IPS-NIHi7 (cell line): ENCODE measurements around the gene OR2G6.
"Not testable (repeated sequence)": the region's sequence is repeated elsewhere in the genome, so short reads cannot be mapped to it uniquely, and the experiment has no call there.

ENCODE experiments used
- DNase-seq: peaks from one replicate; pipeline ENCODE4 v3.0.0; 2012; ENCODE audit warnings: mixed read lengths; ENCODE audit errors: extremely low spot score

OR2G6 gene

DNA sequence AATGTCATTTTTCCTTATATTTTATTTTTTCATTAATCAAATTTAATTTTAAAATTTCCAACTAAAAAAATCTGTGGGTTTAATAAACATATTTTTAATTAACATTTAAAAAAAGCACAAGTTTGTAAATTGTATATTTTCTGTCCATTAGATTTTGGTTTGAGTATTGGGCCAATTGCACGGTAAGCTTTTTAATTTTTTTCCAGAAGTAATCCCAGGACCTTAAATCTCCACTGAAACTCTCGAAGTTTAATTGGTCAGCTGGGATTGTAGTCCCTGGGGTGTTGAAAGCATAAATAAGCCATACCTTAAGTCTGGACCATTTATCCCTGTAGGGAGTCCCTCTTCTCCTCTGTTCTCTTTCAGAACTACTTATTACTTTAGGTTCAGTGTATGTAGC is at the start of gene OR2G6:
OR2G6 (plus strand) TSS at position 301 of the 400 bp plus-strand sequence. CDS start 13,574 bp downstream, outside the sequence.
- DNase-seq = not testable (repeated sequence)

DNA sequence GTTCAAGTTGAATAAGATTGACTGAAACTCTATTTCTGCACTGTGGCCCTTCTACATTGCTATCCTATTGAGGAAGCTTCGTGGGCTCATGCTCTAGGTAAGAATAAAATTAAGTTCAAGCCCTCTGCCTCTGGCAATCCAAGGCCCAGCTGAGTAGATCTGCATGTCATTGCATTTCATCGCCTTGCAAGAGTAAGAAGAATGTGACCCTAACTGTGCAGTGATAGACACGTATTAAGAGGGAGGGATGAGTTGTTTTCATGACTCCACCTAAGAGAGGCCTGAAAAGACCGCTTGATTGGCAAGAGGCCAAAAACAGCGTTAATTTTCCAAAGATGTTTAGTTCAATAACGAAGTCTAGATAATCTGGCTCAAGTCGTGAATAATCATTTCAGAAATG is 48.8 kb upstream of the OR2G6 start:
- not testable (repeated sequence) for DNase-seq

DNA sequence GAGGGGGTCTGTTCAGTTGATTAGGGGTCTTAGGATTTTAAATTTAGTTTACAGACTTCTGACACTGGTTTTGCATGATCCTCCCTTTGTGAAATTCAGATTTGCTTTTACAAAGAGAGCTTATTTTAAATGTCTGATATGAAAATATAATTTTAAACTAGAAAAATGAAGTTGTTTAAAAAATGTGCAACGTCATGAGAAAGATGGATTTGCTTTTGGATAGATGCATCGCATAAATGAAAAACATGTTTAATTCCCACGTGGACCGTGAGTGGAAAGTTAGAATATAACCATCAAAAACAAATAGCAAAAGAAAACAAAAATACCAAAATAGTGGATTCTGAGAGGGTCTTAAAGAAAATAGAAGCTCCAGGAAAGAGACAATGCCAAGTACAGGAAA is 36.7 kb upstream of the OR2G6 start:
- DNase-seq = no peak

DNA sequence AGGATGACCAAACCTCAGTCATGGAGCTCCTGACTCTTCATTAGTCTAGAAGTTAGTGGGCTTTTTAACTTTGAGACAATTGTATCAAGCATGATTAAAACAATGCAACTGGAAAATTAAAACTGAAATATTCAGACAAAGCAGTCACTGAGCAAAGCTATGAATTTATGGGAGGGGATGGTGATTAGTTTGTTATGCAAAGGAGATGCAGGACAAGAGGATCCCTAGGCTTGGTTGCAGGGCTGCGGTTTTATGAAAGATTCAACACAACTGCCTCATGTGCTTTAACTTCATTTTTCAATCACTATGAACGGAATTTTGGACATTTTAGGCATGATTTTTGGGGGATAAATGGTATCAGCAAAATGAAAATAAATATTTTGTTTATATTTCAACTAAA is 35.8 kb upstream of the OR2G6 start:
- DNase-seq = not testable (repeated sequence)

DNA sequence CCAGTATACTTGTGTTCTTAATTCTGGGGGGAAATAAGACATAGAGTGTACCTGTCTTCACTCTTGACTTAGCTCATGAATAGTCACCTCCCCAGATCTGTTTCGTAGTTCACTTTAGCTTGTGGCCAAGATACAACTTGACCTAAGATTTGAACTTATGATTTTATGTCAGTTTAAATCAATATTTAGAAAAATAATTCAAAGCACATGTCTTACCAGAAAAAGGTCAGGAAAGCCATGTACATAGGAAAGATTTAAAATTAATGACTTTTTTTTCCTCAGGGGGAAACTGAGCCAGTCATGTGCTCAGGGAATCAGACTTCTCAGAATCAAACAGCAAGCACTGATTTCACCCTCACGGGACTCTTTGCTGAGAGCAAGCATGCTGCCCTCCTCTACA is 34.8 kb upstream of the OR2G6 start, which contains the start of gene OR2T3:
OR2T3 (plus strand) TSS at position 301 of the 400 bp plus-strand sequence; CDS start at position 301, 0 bp downstream.
- DNase-seq = not testable (repeated sequence)

DNA sequence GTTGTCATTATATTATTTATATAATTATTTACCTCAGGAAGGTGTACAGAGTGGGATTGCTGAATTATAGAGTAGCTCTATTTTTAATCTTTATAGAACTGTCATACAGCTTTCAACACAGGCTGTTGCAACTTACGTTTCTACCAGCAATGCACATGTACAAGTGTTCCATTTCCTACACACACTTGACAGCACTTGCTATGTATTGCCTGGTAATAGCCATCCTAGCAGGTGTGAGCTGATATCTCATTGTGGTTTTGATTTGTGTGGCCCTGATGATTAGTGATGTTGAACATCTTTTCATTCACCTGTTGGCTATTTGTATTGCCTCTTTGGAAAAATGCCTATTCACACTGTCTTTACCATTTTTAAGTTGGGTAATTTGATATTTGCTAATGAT is 32.2 kb upstream of the OR2G6 start:
- not testable (repeated sequence) for DNase-seq

DNA sequence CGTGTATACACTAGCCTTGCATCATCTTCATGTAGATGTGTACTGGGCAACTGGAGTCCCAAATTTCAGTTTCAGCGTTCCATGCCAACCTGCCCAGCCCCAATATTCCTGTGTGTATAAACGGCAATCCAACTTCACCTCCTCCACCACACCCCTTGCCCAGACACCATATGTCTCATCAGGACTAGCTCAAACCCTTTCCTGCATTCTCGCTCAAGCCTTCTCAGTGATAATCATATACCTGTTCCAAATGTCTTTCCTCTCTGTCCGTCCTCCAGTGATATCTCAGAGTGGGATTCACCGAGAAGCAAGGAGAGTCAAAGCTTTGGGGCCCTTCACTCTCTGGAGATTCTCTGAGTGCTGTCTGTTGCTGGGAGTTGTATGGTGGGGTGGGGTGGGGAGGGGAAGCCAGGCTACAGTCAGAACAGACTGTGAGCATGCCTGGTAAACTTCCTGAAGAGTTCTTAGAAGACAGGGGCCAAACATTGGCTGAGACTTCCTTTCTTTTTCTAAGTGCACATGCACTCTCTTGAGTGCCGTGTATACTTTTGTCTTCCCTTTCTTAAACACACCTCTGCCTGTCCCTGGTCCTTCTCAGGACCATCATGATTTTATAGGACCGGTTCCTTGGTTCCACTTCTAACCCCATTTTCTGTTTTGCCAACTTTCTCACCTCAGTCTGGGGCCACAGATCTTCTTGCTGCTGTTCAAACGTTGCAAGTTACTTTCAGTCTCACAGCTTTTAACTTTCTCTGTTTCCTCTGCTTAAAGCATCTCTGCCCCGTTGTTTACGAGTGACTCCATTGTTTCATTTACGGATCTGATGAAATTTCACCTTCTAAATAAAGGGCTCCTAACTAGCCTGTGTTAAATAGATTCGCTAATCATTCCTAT is 25.9 kb upstream of the OR2G6 start:
- DNase-seq = not testable (repeated sequence)

DNA sequence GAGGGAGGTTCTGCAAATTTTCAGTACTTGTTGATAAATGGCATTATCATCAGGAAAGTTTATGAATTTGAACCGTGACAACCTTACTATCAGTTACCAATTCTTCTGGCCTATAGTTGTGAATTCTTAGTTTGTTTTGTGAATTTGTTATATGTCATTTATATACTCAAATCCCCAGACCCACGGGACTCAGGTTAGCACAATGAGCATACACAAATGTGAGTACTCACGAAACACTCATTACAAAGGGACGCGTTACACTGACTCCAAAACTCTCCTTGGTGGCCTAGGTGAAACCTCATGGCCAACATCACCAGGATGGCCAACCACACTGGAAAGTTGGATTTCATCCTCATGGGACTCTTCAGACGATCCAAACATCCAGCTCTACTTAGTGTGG is 19.6 kb upstream of the OR2G6 start, which contains the start of gene OR2T5:
OR2T5 (plus strand) TSS at position 301 of the 400 bp plus-strand sequence; CDS start at position 301, 0 bp downstream.
- DNase-seq = not testable (repeated sequence)

DNA sequence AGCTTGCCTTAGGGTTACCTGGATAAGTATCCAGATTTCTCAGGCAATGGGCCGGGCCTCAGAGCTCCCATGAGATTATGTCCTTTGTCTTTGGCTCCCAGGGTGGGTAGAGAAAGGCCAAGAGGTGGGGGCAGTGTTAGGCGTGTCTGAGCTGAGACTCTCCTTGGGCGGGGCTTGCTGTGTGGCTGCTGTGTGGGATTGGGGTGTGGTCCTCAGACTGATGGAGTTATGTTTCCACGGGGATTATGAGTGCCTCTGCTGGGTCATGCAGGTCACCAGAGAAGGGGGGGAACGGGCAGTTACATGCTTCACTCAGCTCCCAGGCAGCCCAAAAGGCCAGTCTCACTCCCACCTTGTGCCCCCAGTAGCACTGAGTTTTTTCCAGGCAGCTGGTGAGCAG is 11.2 kb upstream of the OR2G6 start:
- DNase-seq = not testable (repeated sequence)

DNA sequence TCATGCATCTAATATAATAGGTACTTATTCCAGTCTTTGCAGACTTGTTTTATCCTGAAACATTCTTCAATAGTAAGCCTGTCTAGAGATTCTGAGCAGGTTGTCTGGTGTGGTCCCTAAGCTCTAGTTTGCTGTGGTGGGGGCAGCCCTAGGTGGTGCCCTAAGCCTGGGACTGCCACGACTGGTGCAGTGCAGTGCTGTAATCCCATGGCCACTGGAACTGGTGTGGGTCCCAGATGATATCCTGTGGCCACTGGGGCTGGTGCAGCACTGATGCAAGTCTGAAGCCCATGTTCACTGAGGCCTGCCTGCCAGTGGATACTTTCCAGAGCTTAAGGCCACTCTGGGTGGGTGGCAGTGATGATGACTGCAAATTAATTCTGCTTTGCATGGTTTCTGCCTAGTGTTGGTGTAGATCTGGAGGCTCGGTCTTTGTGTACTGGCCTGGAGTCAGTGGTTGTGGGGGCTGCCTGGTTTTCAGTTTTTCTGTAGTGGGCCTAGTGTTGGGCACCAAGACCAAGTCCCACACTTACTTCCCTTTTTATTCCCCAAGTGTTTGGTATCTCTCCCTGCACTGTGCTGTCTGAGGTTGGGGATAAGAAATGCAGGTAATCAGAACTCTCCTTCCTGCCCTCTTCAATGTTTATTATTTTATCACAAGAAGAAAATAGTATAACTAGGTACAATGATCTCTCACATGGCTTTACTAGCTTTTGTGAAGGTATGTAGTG is 7.4 kb upstream of the OR2G6 start:
- DNase-seq = not testable (repeated sequence)

DNA sequence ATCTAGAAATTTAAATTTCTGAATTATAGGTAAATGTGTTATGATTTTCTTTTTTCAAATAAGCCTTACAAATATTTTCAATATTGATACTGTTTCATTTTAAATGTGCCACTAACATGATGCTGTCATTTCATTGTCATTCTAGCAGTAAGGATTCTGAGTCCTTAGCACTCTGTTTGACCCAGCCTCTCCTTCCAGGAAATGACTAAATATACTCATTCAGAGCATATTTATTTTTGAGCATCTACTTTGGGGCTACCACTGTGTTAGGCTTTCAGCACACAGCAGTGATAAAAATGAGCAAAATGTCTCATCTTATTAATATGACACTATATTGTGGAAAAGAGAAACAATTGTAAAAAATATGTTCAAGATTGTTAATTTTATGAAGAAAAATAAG is 2.3 kb downstream of the OR2G6 start:
- DNase-seq = not testable (repeated sequence)

DNA sequence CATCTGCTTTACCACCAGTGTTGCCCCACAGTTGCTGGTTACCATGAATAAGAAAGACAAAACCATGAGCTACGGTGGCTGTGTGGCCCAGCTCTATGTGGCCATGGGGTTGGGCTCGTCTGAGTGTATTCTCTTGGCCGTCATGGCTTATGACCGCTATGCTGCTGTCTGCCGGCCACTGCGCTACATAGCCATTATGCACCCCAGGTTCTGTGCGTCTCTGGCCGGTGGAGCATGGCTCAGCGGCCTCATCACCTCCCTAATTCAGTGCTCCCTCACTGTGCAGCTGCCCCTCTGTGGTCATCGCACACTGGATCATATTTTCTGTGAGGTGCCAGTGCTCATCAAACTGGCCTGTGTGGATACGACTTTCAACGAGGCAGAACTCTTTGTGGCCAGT is 14.0 kb downstream of the OR2G6 start:
- DNase-seq = no peak

DNA sequence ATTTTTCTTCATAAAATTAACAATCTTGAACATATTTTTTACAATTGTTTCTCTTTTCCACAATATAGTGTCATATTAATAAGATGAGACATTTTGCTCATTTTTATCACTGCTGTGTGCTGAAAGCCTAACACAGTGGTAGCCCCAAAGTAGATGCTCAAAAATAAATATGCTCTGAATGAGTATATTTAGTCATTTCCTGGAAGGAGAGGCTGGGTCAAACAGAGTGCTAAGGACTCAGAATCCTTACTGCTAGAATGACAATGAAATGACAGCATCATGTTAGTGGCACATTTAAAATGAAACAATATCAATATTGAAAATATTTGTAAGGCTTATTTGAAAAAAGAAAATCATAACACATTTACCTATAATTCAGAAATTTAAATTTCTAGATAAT is 29.6 kb downstream of the OR2G6 start:
- DNase-seq = not testable (repeated sequence)

DNA sequence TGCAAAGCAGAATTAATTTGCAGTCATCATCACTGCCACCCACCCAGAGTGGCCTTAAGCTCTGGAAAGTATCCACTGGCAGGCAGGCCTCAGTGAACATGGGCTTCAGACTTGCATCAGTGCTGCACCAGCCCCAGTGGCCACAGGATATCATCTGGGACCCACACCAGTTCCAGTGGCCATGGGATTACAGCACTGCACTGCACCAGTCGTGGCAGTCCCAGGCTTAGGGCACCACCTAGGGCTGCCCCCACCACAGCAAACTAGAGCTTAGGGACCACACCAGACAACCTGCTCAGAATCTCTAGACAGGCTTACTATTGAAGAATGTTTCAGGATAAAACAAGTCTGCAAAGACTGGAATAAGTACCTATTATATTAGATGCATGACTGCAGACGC is 39.5 kb downstream of the OR2G6 start:
- not testable (repeated sequence) for DNase-seq

DNA sequence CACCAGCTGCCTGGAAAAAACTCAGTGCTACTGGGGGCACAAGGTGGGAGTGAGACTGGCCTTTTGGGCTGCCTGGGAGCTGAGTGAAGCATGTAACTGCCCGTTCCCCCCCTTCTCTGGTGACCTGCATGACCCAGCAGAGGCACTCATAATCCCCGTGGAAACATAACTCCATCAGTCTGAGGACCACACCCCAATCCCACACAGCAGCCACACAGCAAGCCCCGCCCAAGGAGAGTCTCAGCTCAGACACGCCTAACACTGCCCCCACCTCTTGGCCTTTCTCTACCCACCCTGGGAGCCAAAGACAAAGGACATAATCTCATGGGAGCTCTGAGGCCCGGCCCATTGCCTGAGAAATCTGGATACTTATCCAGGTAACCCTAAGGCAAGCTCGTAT is 43.2 kb downstream of the OR2G6 start:
- DNase-seq = not testable (repeated sequence)

DNA sequence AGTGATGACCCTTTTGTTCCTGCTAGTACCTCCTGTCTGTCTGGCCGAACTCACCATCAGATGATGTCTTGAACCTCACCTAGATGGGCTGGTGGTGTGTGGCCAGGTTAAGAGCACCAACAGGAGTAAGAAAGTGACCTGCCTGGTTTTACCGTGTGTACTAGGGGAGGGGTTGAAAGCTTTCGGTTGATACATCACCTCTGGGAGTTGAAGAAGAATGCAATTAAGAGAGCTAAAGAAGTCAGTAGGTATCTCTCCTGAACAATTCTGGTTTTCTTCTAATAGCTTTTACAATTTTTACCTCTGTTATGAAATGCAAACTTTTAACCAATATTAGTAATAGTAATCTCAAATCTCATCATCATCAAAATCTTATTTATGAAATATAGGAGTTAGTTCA is 54.8 kb downstream of the OR2G6 start, which contains the start of gene OR2T29:
OR2T29 (minus strand) TSS at position 101 of the 400 bp plus-strand sequence. CDS start 3,281 bp downstream, outside the sequence.
- DNase-seq = not testable (repeated sequence)

DNA sequence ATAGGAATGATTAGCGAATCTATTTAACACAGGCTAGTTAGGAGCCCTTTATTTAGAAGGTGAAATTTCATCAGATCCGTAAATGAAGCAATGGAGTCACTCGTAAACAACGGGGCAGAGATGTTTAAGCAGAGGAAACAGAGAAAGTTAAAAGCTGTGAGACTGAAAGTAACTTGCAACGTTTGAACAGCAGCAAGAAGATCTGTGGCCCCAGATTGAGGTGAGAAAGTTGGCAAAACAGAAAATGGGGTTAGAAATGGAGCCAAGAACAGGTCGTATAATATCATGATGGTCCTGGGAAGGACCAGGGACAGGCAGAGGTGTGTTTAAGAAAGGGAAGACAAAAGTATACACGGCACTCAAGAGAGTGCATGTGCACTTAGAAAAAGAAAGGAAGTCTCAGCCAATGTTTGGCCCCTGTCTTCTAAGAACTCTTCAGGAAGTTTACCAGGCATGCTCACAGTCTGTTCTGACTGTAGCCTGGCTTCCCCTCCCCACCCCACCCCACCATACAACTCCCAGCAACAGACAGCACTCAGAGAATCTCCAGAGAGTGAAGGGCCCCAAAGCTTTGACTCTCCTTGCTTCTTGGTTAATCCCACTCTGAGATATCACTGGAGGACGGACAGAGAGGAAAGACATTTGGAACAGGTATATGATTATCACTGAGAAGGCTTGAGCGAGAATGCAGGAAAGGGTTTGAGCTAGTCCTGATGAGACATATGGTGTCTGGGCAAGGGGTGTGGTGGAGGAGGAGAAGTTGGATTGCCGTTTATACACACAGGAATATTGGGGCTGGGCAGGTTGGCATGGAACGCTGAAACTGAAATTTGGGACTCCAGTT is 57.9 kb downstream of the OR2G6 start:
- DNase-seq = not testable (repeated sequence)

DNA sequence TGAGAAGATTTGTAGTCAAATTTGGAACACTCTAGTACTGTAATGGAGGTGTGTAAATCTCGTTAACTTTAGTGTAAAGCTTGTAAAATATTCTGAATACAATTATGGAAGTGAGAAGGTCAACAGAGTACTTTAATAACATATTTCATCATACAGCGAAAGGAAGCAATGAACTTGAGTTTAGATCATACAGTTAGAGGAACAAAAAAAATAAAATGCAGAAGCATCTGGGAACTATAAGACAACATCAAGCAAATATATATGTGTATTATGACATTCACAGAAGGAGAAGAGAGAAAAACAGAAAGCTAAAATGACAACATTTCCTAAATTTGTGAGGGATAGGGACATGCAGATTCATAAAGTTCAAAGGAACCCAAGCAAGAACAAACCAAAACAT is 61.2 kb downstream of the OR2G6 start:
- not testable (repeated sequence) for DNase-seq

DNA sequence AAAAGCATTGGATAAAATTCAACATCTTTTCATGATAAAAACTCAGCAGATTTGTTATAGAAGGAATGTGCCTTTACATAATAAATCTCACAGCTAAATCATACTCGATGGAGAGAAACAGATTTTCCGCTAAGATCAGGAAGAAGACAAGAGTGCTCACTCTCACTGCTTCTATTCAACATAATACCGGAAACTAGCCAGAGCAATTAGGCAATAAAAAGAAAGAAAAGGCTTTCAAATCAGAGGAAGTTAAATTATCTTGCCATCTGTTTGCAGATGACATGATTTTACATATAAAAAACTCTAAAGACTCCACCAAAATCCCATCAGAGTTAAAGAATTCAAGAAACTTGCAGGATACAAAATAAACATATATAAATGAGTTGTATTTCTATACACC is 62.9 kb downstream of the OR2G6 start:
- DNase-seq = not testable (repeated sequence)

DNA sequence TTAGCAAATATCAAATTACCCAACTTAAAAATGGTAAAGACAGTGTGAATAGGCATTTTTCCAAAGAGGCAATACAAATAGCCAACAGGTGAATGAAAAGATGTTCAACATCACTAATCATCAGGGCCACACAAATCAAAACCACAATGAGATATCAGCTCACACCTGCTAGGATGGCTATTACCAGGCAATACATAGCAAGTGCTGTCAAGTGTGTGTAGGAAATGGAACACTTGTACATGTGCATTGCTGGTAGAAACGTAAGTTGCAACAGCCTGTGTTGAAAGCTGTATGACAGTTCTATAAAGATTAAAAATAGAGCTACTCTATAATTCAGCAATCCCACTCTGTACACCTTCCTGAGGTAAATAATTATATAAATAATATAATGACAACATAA is 64.2 kb downstream of the OR2G6 start:
- not testable (repeated sequence) for DNase-seq

DNA sequence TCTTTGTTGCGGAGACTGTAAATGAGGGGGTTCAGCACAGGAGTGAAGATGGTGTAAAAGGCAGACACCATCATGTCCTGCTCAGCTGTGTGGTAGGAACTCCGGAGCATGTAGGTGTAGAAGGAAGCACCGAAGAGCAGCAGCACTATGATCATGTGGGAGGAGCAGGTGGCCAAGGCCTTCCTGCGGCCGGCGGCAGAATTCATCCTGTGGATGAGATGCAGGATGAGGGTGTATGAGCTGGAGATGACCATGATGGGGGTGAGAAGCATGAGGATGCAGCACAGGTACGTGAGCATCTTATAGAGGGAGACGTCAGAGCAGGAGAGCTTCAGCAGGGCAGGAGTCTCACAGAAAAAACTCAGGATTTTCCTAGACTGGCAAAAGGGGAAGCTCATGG is 66.0 kb downstream of the OR2G6 start:
- not testable (repeated sequence) for DNase-seq
